Ammon's horn (tissue), 1 donor: ENCODE data around the gene CDC42SE2.
"Not testable (repeated sequence)": the region's sequence is repeated elsewhere in the genome, so short reads cannot be mapped to it uniquely, and the experiment has no call there.

ENCODE experiments used
- DNase-seq: peaks from one replicate; pipeline ENCODE4 v3.0.0-alpha.2; 2016; ENCODE audit warnings: low spot score

CDC42SE2 gene

GRCh38 chr5:131277875-131278740 is 14.3 kb downstream of the CDC42SE2 start:
- DNase-seq = peak; percentile 26

- DNase-seq = not testable (repeated sequence)
Observed at GRCh38 chr5:131278741-131279124, 14.9 kb downstream of the CDC42SE2 start.

- DNase-seq = no peak
Observed at GRCh38 chr5:131279204-131279603, 15.4 kb downstream of the CDC42SE2 start.

GRCh38 chr5:131280417-131280816 is 16.6 kb downstream of the CDC42SE2 start:
- DNase-seq = no peak

- DNase-seq = no peak
Observed at GRCh38 chr5:131281133-131281867, 17.4 kb downstream of the CDC42SE2 start.

- DNase-seq = no peak
Observed at GRCh38 chr5:131281868-131282234, 18.0 kb downstream of the CDC42SE2 start.

- no peak for DNase-seq
Observed at GRCh38 chr5:131282235-131282634, 18.4 kb downstream of the CDC42SE2 start.

- DNase-seq = no peak
Observed at GRCh38 chr5:131285703-131286399, 22.0 kb downstream of the CDC42SE2 start.

GRCh38 chr5:131286400-131286715 is 22.5 kb downstream of the CDC42SE2 start:
- no peak for DNase-seq

- no peak for DNase-seq
Observed at GRCh38 chr5:131288328-131288727, 24.5 kb downstream of the CDC42SE2 start.

- no peak for DNase-seq
Observed at GRCh38 chr5:131289738-131290137, 25.9 kb downstream of the CDC42SE2 start.

- no peak for DNase-seq
Observed at GRCh38 chr5:131296213-131296672, 32.4 kb downstream of the CDC42SE2 start.

- DNase-seq = no peak
Observed at GRCh38 chr5:131297886-131298285, 34.0 kb downstream of the CDC42SE2 start.

GRCh38 chr5:131299465-131299864 is 35.6 kb downstream of the CDC42SE2 start:
- DNase-seq = no peak

- DNase-seq = no peak
Observed at GRCh38 chr5:131302506-131302905, 38.7 kb downstream of the CDC42SE2 start.

- no peak for DNase-seq
Observed at GRCh38 chr5:131303537-131303936, 39.7 kb downstream of the CDC42SE2 start.

GRCh38 chr5:131304414-131304813 is 40.6 kb downstream of the CDC42SE2 start:
- no peak for DNase-seq

GRCh38 chr5:131305138-131305689 is 41.4 kb downstream of the CDC42SE2 start:
- no peak for DNase-seq

GRCh38 chr5:131305906-131306305 is 42.1 kb downstream of the CDC42SE2 start:
- no peak for DNase-seq

- not testable (repeated sequence) for DNase-seq
Observed at GRCh38 chr5:131312235-131312772, 48.5 kb downstream of the CDC42SE2 start.

GRCh38 chr5:131316026-131316425 is 52.2 kb downstream of the CDC42SE2 start:
- no peak for DNase-seq

GRCh38 chr5:131316822-131317221 is 53.0 kb downstream of the CDC42SE2 start:
- DNase-seq = no peak
